Fibroblast of mammary gland (primary cell): Measurements from ENCODE around the gene ANAPC1.

ENCODE experiments used
- DNase-seq: peaks from one replicate; pipeline ENCODE4 v3.0.0-alpha.2; 2010; ENCODE audit warnings: low read depth
- H3K4me3 ChIP-seq: 2 replicates; pipeline ENCODE4 v1.5.1; 2011; ENCODE audit warnings: low read depth, mild to moderate bottlenecking, low read length, moderate library complexity; ENCODE audit not compliant: control insufficient read depth
- TF ChIP-seq, protein P1 (sequence below): conservative IDR thresholded peaks from 2 replicates; pipeline ENCODE4 v1.5.1; 2011; ENCODE audit warnings: low read depth, low read length, inconsistent platforms; ENCODE audit not compliant: control insufficient read depth, insufficient read depth

The ANAPC1 gene

DNA sequence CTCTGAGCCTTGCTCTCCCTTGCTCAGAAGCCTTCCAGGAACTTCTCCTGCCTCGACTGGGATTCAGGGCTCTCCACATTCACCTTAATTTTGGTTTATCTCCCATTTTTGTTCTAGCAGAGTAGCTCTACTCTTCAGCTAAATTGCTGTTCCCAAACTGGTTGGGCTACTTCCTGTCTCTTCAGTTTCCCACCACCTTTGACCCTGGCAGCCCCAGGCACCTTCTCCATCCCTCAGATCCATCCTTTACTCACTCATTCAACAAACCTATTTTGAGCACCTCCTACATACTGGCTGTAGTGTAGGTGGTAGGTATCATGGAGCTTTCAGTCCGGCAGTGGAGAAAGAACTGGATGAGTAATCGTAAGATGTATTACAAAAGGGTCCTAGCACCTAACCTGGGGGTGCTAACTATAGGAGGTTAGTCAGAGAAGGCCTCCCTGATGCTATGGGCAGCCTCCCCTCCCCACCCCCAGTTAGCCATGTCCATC lies 40.7 kb upstream of the ANAPC1 start:
- no peak overlapping the region for H3K4me3 ChIP-seq
- DNase-seq: no peak
- TF ChIP-seq, protein P1, sequence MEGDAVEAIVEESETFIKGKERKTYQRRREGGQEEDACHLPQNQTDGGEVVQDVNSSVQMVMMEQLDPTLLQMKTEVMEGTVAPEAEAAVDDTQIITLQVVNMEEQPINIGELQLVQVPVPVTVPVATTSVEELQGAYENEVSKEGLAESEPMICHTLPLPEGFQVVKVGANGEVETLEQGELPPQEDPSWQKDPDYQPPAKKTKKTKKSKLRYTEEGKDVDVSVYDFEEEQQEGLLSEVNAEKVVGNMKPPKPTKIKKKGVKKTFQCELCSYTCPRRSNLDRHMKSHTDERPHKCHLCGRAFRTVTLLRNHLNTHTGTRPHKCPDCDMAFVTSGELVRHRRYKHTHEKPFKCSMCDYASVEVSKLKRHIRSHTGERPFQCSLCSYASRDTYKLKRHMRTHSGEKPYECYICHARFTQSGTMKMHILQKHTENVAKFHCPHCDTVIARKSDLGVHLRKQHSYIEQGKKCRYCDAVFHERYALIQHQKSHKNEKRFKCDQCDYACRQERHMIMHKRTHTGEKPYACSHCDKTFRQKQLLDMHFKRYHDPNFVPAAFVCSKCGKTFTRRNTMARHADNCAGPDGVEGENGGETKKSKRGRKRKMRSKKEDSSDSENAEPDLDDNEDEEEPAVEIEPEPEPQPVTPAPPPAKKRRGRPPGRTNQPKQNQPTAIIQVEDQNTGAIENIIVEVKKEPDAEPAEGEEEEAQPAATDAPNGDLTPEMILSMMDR: no peak

DNA sequence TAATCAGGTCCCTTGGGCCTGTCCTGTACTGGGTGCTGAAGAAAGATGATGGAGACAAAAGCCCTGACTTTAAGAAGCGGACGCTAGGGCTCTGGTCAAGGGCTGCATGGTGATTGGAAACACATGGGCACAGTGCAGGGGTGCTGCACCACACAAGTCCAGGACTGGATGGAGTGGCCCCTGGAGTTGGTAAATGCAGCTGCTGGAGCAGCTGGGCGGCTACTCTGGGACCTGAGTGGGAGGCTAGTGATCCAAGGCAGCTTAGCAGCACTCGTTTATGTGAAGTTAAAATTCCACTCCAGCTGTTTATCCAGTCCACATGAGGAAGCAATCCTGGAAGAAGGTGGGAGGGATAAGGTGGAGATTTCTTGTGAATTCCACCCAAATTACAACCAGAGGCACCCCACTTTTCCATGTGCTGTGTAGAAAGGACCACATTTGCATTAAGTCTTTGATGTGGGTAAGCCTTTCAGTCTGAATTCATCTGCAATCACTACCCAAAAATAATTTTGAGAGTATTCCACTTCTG lies 39.3 kb upstream of the ANAPC1 start:
- peak; percentile 75 for DNase-seq
- H3K4me3 ChIP-seq: no peak overlapping the region
- TF ChIP-seq, protein P1: no peak

DNA sequence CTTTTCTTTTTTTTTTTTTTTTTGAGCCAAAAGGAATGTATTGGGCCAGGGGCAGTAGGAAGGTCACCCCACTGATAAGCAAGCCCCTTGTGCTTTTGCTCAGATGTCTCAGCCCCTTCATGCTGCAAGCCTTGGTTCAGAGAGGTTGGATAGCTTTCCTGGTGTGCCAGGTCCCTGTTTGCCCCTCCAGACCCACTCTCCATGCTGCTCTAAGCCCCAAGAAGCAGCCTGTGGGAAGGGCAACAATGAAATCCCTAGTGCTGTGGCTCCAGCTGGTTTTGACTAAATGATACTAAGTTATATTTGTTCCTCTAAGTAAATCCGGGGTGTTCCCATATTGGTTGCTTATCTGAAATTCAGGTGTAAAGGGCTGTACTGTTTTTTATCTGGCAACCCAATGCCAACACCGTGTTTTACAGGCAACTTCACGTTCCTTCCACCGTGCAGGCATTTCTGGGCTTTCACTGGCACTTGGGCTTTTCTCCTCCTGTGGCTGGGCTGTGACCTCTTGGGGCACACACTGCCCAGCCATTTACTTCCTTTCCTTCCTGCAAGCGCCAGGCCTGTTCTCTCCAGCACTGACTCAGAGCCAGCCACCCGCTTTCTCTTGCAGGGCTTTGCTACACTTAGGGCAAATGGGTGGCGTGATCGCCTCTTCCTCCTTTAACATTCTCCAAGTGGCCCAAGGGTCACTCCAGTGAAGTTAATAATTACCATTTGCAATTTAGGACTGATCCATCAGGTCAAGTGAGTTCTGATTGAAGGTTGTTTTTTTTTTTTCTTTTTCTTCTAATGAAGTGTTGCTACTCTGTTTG lies 36.0 kb upstream of the ANAPC1 start:
- TF ChIP-seq, protein P1: no peak
- peak; percentile 45 for DNase-seq
- no peak overlapping the region for H3K4me3 ChIP-seq

DNA sequence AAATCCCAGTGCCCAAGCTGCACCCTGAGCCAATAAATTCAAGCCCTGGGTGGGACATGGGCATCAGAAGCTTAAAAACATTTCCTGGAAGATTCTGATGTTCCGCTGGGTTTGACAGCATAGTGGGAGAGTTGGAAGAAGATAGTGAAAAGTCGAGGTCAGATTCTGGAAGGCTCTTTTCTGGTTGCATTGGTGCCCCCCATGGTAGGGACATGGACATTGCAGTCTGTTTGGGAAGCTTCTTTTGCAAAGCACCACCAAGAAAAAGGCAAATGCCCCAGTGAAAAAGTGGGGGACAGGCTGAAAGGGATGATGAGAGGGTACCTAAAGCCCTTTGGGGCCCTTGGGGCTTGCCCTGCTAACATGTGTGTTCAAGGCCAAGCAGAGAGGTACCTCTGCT lies 35.4 kb upstream of the ANAPC1 start:
- TF ChIP-seq, protein P1: peak; percentile 13
- H3K4me3 ChIP-seq: no peak overlapping the region
- no peak for DNase-seq

DNA sequence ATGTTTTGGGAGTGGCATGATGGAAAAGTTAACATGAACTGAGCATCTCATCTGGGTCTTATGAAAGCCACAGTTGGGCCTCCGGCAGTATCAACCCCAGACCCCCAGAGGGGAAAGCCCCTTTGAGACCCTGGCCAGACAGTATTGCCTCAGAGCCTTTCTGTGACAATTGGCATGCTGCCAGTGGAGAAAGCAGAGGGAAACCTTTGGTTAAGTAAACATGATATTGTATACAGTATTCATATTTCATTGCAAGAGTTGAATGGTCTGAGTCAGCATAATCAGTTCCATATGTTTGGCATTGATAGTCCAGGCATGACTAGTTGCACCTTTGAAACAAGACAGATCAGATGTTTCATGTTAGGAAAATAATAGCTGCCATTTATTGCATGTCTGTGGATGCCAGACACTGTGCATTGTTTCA lies 34.4 kb upstream of the ANAPC1 start:
- peak; percentile 98 for DNase-seq
- no peak overlapping the region for H3K4me3 ChIP-seq
- TF ChIP-seq, protein P1: no peak

DNA sequence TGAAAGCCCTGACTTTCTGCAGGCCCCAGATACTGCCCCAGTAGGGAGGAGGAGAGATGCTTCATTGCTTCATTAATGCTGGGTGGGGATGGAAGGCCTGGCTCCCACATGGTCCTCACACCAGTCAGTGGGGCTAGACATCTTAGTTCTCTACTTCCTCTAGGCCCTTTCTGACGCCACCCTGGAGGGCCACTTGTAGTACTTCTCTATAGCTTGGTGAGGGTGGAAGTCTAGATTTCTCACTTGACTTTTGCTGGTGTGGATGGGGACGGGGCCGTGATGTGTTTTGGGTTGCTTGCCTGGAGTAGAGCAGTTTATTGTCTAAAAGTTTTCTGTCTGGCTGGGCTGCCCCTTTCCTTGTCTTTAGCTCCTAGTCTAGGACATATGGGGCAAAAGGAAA lies 33.1 kb upstream of the ANAPC1 start:
- no peak for DNase-seq
- H3K4me3 ChIP-seq: no peak overlapping the region

More for the DNA sequence above, 33.1 kb upstream of the ANAPC1 start:
- TF ChIP-seq, protein P1: no peak
